ENCODE data around the gene CLPX.

DNA sequence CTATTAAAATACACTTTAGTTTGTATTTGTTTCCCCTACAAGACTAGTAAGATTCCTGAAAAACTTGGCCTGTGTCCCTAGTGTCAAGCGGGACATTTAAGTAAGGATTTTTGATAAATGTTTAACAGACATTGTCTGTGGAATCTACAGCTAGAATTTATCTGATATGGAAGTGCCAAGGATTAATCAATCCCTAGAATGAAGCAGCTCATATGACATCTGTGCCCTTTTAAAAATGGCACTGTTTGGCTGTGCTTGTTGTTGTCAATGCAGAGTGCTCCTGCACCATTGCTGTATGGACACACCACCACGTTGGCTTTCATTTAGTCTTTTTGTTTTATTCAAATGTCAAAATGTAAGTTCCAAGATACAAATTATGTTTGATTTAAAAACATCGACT lies 37.2 kb downstream of the CLPX start:
- TF ChIP-seq POLR2A (IDR thresholded peaks at IDR 0.05): no peak
- no peak for TF ChIP-seq POLR2AphosphoS5 (IDR thresholded peaks at IDR 0.05)

Data from prostate gland (tissue), 1 donor.